HepG2 (cell line): ENCODE measurements around the gene DGAT2. TPM values are rescaled to one million over a fixed set of nuclear protein-coding genes. Genes with fewer than 3 reads are reported as not detected.

ENCODE experiments used
- GTF2F1 ChIP-seq: fragments of 150-350 bp; IDR thresholded peaks from 2 replicates; pipeline ENCODE4 v1.6.1; 2014; ENCODE audit warnings: low read length
- MTA3 ChIP-seq: sonication (generic); formaldehyde crosslinking; IDR thresholded peaks from 2 replicates; pipeline ENCODE4 v1.4.0; 2020; ENCODE audit warnings: missing genetic modification reagents
- NAIF1 ChIP-seq: sonication (generic); formaldehyde crosslinking; IDR thresholded peaks from 2 replicates; pipeline ENCODE4 v1.5.0; 2020; ENCODE audit warnings: mild to moderate bottlenecking, missing genetic modification reagents, borderline replicate concordance
- NFRKB ChIP-seq: fragments of 450-650 bp; IDR thresholded peaks from 2 replicates; pipeline ENCODE4 v1.6.1; 2017
- PHF20 ChIP-seq: sonication (generic); formaldehyde crosslinking; IDR thresholded peaks from 2 replicates; pipeline ENCODE4 v1.5.0; 2020; ENCODE audit warnings: mild to moderate bottlenecking, missing genetic modification reagents
- POLR2G ChIP-seq: fragments of 200-400 bp; formaldehyde crosslinking; IDR thresholded peaks from 2 replicates; pipeline ENCODE4 v1.6.1; 2018; ENCODE audit warnings: mild to moderate bottlenecking, low read depth, low read length, moderate library complexity
- RFX5 ChIP-seq: IDR thresholded peaks from 2 replicates; pipeline ENCODE4 v1.6.1; 2011; ENCODE audit warnings: low read depth, low read length, improper control_type of control experiment
- SIX1 ChIP-seq: sonication (generic); formaldehyde crosslinking; IDR thresholded peaks from 2 replicates; pipeline ENCODE4 v1.4.0; 2020; ENCODE audit warnings: missing genetic modification reagents, borderline replicate concordance
- SP1 ChIP-seq, 2 experiments: fragments of 450-650 bp in 1 of 2; sonication (generic) in 1 of 2; formaldehyde crosslinking in 1 of 2; IDR thresholded peaks; 2 replicates each; pipeline versions ENCODE4 v1.4.0 to v1.6.1; 2016 to 2020; ENCODE audit warnings: missing genetic modification reagents in 1 of 2
- SP4 ChIP-seq: sonication (generic); formaldehyde crosslinking; IDR thresholded peaks from 2 replicates; pipeline ENCODE4 v1.8.1; 2023; ENCODE audit warnings: mild to moderate bottlenecking, missing genetic modification reagents
- THYN1 ChIP-seq: sonication (generic); formaldehyde crosslinking; IDR thresholded peaks from 2 replicates; pipeline ENCODE4 v1.8.1; 2023; ENCODE audit warnings: low read depth, mild to moderate bottlenecking, moderate library complexity, missing genetic modification reagents, borderline replicate concordance
- ZBTB33 ChIP-seq: sonication (generic); formaldehyde crosslinking; IDR thresholded peaks from 2 replicates; pipeline ENCODE4 v1.4.0; 2020; ENCODE audit warnings: missing genetic modification reagents
- ZC3H4 ChIP-seq: sonication (generic); formaldehyde crosslinking; IDR thresholded peaks from 2 replicates; pipeline ENCODE4 v1.4.0; 2020; ENCODE audit warnings: missing genetic modification reagents, borderline replicate concordance
- ZFY ChIP-seq: sonication (generic); formaldehyde crosslinking; IDR thresholded peaks from 2 replicates; pipeline ENCODE4 v1.4.0; 2020; ENCODE audit warnings: missing genetic modification reagents
- ZMYM4 ChIP-seq: sonication (generic); formaldehyde crosslinking; IDR thresholded peaks from 2 replicates; pipeline ENCODE4 v1.8.1; 2023; ENCODE audit warnings: mild to moderate bottlenecking, missing genetic modification reagents
- ZNF281 ChIP-seq: sonication (generic); formaldehyde crosslinking; IDR thresholded peaks from 2 replicates; pipeline ENCODE4 v1.4.0; 2020; ENCODE audit warnings: missing genetic modification reagents, borderline replicate concordance
- ZNF550 ChIP-seq: sonication (generic); formaldehyde crosslinking; IDR thresholded peaks from 2 replicates; pipeline ENCODE4 v1.4.0; 2020; ENCODE audit warnings: mild to moderate bottlenecking, missing genetic modification reagents, borderline replicate concordance
- ZNF558 ChIP-seq: sonication (generic); formaldehyde crosslinking; IDR thresholded peaks from 2 replicates; pipeline ENCODE4 v1.9.0; 2022; ENCODE audit warnings: mild to moderate bottlenecking, missing genetic modification reagents, borderline replicate concordance
- ZNF629 ChIP-seq: sonication (generic); formaldehyde crosslinking; conservative IDR thresholded peaks from 2 replicates; pipeline ENCODE4 v1.5.0; 2020; ENCODE audit warnings: missing genetic modification reagents
- polyA plus RNA-seq, 8 experiments: library from polyadenylated mRNA; depleted of rRNA in 3 of 8; stranded (reverse) in 7 of 8; unstranded in 1 of 8; fragments of >200 nt; fragmentation: Illumina TruSeq in 4 of 8; extraction: Trizol in 4 of 8; gene quantifications; 2 replicates each; pipeline versions ENCODE4 v1.2.1 to v1.2.3, GENCODE V29; 2011 to 2016; ENCODE audit warnings: low read depth in 4 of 8, missing spikeins in 1 of 8, mixed read lengths in 1 of 8; ENCODE audit not compliant: insufficient read depth in 1 of 8
- total RNA-seq, 5 experiments: library from RNA; depleted of rRNA; stranded (reverse); fragments of >200 nt; fragmentation: Illumina TruSeq; extraction: Trizol; gene quantifications; 2 replicates each; pipeline ENCODE4 v1.2.3, GENCODE V29; 2016; ENCODE audit warnings: low read depth in 1 of 5
- TF ChIP-seq, protein P1 (sequence below): sonication (generic); formaldehyde crosslinking; IDR thresholded peaks from 2 replicates; pipeline ENCODE4 v1.8.1; 2023; ENCODE audit warnings: mild to moderate bottlenecking, missing genetic modification reagents
- TF ChIP-seq, protein P2 (sequence below): sonication (generic); formaldehyde crosslinking; IDR thresholded peaks from 2 replicates; pipeline ENCODE4 v1.4.0; 2020; ENCODE audit warnings: mild to moderate bottlenecking, missing genetic modification reagents

Gene DGAT2
- total and polyA plus RNA-seq, 2 of the 13 experiments (the other 11 are each of a cell fraction or from before 2014, with no cell fraction given): 39.0 to 65.6 TPM

DNA sequence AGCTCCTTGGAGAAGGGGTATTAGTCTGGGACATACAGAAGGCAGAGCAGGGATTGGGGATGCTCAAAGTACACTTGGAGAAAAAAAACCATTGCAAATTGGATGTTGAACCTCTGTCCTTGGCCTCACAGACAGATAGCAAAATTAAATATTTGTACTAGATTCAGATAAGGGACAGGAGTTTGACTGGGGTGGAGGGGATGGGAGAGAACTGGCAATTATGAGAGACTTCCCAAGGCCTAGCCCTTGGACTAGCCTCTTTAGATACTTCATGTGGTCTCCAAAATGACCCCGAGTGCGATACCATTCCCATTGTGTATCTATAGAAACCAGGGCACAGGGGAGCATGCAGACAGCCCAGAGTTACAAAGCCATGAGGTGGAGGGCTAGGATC, 15.5 kb downstream of the DGAT2 start (continued):
- TF ChIP-seq RFX5 (no peak), ZNF629 (no peak), ZNF558 (no peak), SP4 (CRISPR knock-in tag) (no peak), THYN1 (CRISPR knock-in tag) (no peak), ZNF550 (CRISPR knock-in tag) (no peak), ZBTB33 (CRISPR knock-in tag) (no peak), ZMYM4 (peak; percentile 25; the same call in 1 of the 2 replicates), NFRKB (no peak), SIX1 (peak; percentile 66; the same call in 1 of the 2 replicates), ZC3H4 (CRISPR knock-in tag) (no peak), ZNF281 (peak; percentile 65; the same call in 1 of the 2 replicates), NAIF1 (CRISPR knock-in tag) (no peak), PHF20 (no peak), POLR2G (no peak), SP1 (IDR thresholded peaks at IDR 0.05) (no peak), SP1 (CRISPR knock-in tag; IDR thresholded peaks at IDR 0.05) (no peak), GTF2F1 (0 out of 2 replicates have a peak, but pooled peaks have one; percentile 42), MTA3 (CRISPR knock-in tag) (no peak), ZFY (CRISPR knock-in tag) (peak; percentile 52; the same call in 1 of the 2 replicates)
- TF ChIP-seq, protein P1, sequence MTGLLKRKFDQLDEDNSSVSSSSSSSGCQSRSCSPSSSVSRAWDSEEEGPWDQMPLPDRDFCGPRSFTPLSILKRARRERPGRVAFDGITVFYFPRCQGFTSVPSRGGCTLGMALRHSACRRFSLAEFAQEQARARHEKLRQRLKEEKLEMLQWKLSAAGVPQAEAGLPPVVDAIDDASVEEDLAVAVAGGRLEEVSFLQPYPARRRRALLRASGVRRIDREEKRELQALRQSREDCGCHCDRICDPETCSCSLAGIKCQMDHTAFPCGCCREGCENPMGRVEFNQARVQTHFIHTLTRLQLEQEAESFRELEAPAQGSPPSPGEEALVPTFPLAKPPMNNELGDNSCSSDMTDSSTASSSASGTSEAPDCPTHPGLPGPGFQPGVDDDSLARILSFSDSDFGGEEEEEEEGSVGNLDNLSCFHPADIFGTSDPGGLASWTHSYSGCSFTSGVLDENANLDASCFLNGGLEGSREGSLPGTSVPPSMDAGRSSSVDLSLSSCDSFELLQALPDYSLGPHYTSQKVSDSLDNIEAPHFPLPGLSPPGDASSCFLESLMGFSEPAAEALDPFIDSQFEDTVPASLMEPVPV: no peak
- TF ChIP-seq, protein P2, sequence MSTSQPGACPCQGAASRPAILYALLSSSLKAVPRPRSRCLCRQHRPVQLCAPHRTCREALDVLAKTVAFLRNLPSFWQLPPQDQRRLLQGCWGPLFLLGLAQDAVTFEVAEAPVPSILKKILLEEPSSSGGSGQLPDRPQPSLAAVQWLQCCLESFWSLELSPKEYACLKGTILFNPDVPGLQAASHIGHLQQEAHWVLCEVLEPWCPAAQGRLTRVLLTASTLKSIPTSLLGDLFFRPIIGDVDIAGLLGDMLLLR (CRISPR knock-in tag): no peak
